Liver (tissue), 3 donors: ENCODE results near the gene CSAG3.

Source experiments
- ATF3 ChIP-seq: IDR thresholded peaks from 2 replicates; pipeline ENCODE4 v1.6.1; 2016; ENCODE audit warnings: antibody characterized with exemption
- EGR1 ChIP-seq, 2 donors: IDR thresholded peaks; 2 replicates each; pipeline ENCODE4 v1.6.1; 2016 to 2018; ENCODE audit warnings: antibody characterized with exemption in 2 of 2, low read depth in 2 of 2
- FOXA1 ChIP-seq: IDR thresholded peaks from 2 replicates; pipeline ENCODE4 v1.6.1; 2016; ENCODE audit warnings: antibody characterized with exemption
- GABPA ChIP-seq, 2 donors: IDR thresholded peaks in 1 of 2; conservative IDR thresholded peaks in 1 of 2; 2 replicates each; pipeline ENCODE4 v1.6.1; 2016; ENCODE audit warnings: antibody characterized with exemption in 2 of 2, mild to moderate bottlenecking in 1 of 2, moderate library complexity in 1 of 2
- TAF1 ChIP-seq: conservative IDR thresholded peaks from 2 replicates; pipeline ENCODE4 v1.6.1; 2016; ENCODE audit warnings: antibody characterized with exemption, mild to moderate bottlenecking
- YY1 ChIP-seq: IDR thresholded peaks from 2 replicates; pipeline ENCODE4 v1.6.1; 2016; ENCODE audit warnings: antibody characterized with exemption, mild to moderate bottlenecking
- ZBTB33 ChIP-seq: IDR thresholded peaks from 2 replicates; pipeline ENCODE4 v1.6.1; 2016; ENCODE audit warnings: antibody characterized with exemption
- TF ChIP-seq, protein P1 (sequence below): fragments of 150-350 bp; IDR thresholded peaks from 2 replicates; pipeline ENCODE4 v1.5.1; 2017; ENCODE audit warnings: improper control_type of control experiment, low read depth, low read length; ENCODE audit not compliant: missing input control
- TF ChIP-seq, protein P2 (sequence below): IDR thresholded peaks from 2 replicates; pipeline ENCODE4 v1.6.1; 2016; ENCODE audit warnings: antibody characterized with exemption, mild to moderate bottlenecking
- donor health status: healthy.
- donor health status: healthy.

GRCh38 chrX:152798945-152799344 lies 39.9 kb downstream of the CSAG3 start:
- TF ChIP-seq ZBTB33 (no peak), YY1 (no peak), TAF1 (no peak), ATF3 (no peak), GABPA (IDR thresholded peaks at IDR 0.05 in 1 of 2, conservative IDR thresholded peaks at IDR 0.05 in 1 of 2) (no peak), EGR1 (IDR thresholded peaks at IDR 0.05; ENCODE audit: low read depth in 2 of 2) (no peak), FOXA1 (no peak)
- TF ChIP-seq, protein P1, sequence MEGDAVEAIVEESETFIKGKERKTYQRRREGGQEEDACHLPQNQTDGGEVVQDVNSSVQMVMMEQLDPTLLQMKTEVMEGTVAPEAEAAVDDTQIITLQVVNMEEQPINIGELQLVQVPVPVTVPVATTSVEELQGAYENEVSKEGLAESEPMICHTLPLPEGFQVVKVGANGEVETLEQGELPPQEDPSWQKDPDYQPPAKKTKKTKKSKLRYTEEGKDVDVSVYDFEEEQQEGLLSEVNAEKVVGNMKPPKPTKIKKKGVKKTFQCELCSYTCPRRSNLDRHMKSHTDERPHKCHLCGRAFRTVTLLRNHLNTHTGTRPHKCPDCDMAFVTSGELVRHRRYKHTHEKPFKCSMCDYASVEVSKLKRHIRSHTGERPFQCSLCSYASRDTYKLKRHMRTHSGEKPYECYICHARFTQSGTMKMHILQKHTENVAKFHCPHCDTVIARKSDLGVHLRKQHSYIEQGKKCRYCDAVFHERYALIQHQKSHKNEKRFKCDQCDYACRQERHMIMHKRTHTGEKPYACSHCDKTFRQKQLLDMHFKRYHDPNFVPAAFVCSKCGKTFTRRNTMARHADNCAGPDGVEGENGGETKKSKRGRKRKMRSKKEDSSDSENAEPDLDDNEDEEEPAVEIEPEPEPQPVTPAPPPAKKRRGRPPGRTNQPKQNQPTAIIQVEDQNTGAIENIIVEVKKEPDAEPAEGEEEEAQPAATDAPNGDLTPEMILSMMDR: no peak
- TF ChIP-seq, protein P2, sequence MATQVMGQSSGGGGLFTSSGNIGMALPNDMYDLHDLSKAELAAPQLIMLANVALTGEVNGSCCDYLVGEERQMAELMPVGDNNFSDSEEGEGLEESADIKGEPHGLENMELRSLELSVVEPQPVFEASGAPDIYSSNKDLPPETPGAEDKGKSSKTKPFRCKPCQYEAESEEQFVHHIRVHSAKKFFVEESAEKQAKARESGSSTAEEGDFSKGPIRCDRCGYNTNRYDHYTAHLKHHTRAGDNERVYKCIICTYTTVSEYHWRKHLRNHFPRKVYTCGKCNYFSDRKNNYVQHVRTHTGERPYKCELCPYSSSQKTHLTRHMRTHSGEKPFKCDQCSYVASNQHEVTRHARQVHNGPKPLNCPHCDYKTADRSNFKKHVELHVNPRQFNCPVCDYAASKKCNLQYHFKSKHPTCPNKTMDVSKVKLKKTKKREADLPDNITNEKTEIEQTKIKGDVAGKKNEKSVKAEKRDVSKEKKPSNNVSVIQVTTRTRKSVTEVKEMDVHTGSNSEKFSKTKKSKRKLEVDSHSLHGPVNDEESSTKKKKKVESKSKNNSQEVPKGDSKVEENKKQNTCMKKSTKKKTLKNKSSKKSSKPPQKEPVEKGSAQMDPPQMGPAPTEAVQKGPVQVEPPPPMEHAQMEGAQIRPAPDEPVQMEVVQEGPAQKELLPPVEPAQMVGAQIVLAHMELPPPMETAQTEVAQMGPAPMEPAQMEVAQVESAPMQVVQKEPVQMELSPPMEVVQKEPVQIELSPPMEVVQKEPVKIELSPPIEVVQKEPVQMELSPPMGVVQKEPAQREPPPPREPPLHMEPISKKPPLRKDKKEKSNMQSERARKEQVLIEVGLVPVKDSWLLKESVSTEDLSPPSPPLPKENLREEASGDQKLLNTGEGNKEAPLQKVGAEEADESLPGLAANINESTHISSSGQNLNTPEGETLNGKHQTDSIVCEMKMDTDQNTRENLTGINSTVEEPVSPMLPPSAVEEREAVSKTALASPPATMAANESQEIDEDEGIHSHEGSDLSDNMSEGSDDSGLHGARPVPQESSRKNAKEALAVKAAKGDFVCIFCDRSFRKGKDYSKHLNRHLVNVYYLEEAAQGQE: no peak
